ENCODE measurements around the gene PDP2.

DNA sequence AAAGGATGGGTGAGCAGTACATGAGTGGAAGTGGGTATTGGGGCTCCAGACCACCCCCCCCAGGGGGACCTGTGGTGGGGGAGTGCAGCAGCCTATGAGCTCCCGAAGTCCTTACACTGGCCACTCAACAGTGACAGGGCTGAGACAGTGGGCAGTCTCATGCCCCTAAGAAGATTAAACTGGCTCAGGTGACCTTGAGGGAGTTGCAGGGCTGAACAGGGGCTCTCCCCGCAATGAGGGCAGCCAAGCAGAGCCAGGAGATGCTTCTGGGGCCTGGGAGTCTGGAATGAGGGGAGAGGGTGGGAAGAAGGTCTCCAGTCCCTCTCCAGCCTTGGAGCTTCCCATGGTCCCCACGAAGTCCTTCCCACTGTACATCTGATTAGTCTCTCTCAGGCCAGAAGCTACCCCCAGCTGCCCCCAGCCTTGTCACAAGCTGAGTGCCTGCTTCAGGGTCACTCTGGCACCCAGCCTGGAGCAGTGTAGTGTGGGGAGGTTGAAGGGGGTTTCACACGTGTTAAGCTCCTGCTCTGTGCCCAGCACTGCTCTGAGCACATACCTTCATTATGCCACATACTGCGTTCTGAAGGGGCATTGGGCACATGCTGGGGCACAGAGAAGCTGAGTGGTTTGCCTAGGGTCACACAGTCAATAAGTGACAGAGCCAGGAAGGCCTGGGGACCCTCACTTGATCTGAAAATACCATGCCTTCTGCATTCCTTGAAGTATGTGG lies 39.4 kb downstream of the PDP2 start:
- TF ChIP-seq, protein P1, sequence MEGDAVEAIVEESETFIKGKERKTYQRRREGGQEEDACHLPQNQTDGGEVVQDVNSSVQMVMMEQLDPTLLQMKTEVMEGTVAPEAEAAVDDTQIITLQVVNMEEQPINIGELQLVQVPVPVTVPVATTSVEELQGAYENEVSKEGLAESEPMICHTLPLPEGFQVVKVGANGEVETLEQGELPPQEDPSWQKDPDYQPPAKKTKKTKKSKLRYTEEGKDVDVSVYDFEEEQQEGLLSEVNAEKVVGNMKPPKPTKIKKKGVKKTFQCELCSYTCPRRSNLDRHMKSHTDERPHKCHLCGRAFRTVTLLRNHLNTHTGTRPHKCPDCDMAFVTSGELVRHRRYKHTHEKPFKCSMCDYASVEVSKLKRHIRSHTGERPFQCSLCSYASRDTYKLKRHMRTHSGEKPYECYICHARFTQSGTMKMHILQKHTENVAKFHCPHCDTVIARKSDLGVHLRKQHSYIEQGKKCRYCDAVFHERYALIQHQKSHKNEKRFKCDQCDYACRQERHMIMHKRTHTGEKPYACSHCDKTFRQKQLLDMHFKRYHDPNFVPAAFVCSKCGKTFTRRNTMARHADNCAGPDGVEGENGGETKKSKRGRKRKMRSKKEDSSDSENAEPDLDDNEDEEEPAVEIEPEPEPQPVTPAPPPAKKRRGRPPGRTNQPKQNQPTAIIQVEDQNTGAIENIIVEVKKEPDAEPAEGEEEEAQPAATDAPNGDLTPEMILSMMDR (IDR thresholded peaks at IDR 0.05) = no peak
- no peak for TF ChIP-seq POLR2A (IDR thresholded peaks at IDR 0.05)
